Muscle of arm (tissue), 12 donors: ENCODE measurements around the gene KDM1A. TPM values are rescaled to one million over a fixed set of nuclear protein-coding genes. Genes with fewer than 3 reads are reported as not detected.

Experiments used
- DNase-seq: peaks from one replicate; pipeline ENCODE4 v3.0.0-alpha.2; 2013
- polyA plus RNA-seq, 12 donors: library from polyadenylated mRNA; unstranded; fragments of 120-200 nt; gene quantifications; one replicate each; pipeline ENCODE4 v1.2.1, GENCODE V29; 2013; ENCODE audit not compliant: insufficient read length in 12 of 12

Gene KDM1A
- polyA plus RNA-seq, 12 donors: 64.1 to 95.9 (median 71.8) TPM; not detected in 1

- DNase-seq: no peak
Measured at GRCh38 chr1:23062271-23062670, 43.0 kb downstream of the KDM1A start.

GRCh38 chr1:23065385-23065784, 46.1 kb downstream of the KDM1A start:
- no peak for DNase-seq

- DNase-seq: no peak
Measured at GRCh38 chr1:23066075-23066474, 46.8 kb downstream of the KDM1A start.

GRCh38 chr1:23069149-23069548, 49.9 kb downstream of the KDM1A start:
- DNase-seq: no peak

- no peak for DNase-seq
Measured at GRCh38 chr1:23069675-23070074, 50.4 kb downstream of the KDM1A start.

GRCh38 chr1:23074012-23074411, 54.7 kb downstream of the KDM1A start:
- DNase-seq: no peak

GRCh38 chr1:23079025-23079424, 59.8 kb downstream of the KDM1A start:
- DNase-seq: no peak

GRCh38 chr1:23080885-23081284, 61.6 kb downstream of the KDM1A start:
- DNase-seq: no peak

GRCh38 chr1:23081376-23081775, 62.1 kb downstream of the KDM1A start:
- DNase-seq: no peak

- no peak for DNase-seq
Measured at GRCh38 chr1:23083714-23084480, 64.6 kb downstream of the KDM1A start.

GRCh38 chr1:23084880-23085279, 65.6 kb downstream of the KDM1A start:
- no peak for DNase-seq

GRCh38 chr1:23085696-23086095, 66.4 kb downstream of the KDM1A start:
- no peak for DNase-seq

GRCh38 chr1:23088027-23088426, 68.8 kb downstream of the KDM1A start:
- no peak for DNase-seq

- DNase-seq: no peak
Measured at GRCh38 chr1:23090056-23090455, 70.8 kb downstream of the KDM1A start.

- no peak for DNase-seq
Measured at GRCh38 chr1:23091545-23091944, 72.3 kb downstream of the KDM1A start.

- no peak for DNase-seq
Measured at GRCh38 chr1:23092447-23092846, 73.2 kb downstream of the KDM1A start.

GRCh38 chr1:23097316-23097715, 78.0 kb downstream of the KDM1A start:
- DNase-seq: no peak

- peak; percentile 73 for DNase-seq
Measured at GRCh38 chr1:23098463-23099170, 79.3 kb downstream of the KDM1A start.

GRCh38 chr1:23099171-23099536, 79.9 kb downstream of the KDM1A start:
- DNase-seq: no peak

GRCh38 chr1:23100074-23100748, 80.9 kb downstream of the KDM1A start:
- DNase-seq: no peak

- no peak for DNase-seq
Measured at GRCh38 chr1:23101101-23101827, 82.0 kb downstream of the KDM1A start.

- DNase-seq: no peak
Measured at GRCh38 chr1:23101887-23102286, 82.6 kb downstream of the KDM1A start.
